GM12878 (cell line): Measurements from ENCODE around the gene LTA. TPM values are rescaled to one million over a fixed set of nuclear protein-coding genes. Genes with fewer than 3 reads are reported as not detected.
"Not testable (repeated sequence)": the region's sequence is repeated elsewhere in the genome, so short reads cannot be mapped to it uniquely, and the experiment has no call there.

Experiments
- ATAC-seq: fragments of 200-7000 bp; cut with Tn5 transposase; 3 replicates; pipeline ENCODE4 v1.9.1; 2020; ENCODE audit warnings: mild to moderate bottlenecking, moderate library complexity
- BruUV-seq: library from RNA; stranded (reverse); fragments of 400-500 nt; replicated peaks from 2 replicates; lab custom pipeline; 2021; lab: Mats Ljungman, UMichigan
- CTCF ChIA-PET: fragments of 300-600 bp; sonication (Branson Sonifier 250); formaldehyde crosslinking; extraction: SDS; loops from one replicate; lab custom pipeline; 2021; ENCODE audit warnings: inconsistent platforms; lab: Yijun Ruan, JAX
- POLR2A ChIA-PET: fragments of 350-600 bp; formaldehyde crosslinking; extraction: SDS; loops from one replicate; lab custom pipeline; 2021; ENCODE audit warnings: inconsistent platforms; lab: Charles Lee
- RAD21 ChIA-PET: fragments of 300-600 bp; sonication (Branson Sonifier 250); formaldehyde crosslinking; loops from one replicate; lab custom pipeline; 2023; ENCODE audit warnings: antibody characterized with exemption; ENCODE audit not compliant: unreplicated experiment; lab: Charles Lee
- SMC1A ChIA-PET: fragments of 300-600 bp; sonication (Branson Sonifier 250); formaldehyde crosslinking; loops from one replicate; lab custom pipeline; 2023; ENCODE audit not compliant: unreplicated experiment, uncharacterized antibody; lab: Charles Lee
- DNase-seq: peaks from one replicate; pipeline ENCODE4 v3.0.0-alpha.2; 2011; ENCODE audit warnings: low read depth, low spot score
- FAIRE-seq: peaks from 3 replicates; lab custom pipeline; 2011; peaks lifted over from hg19 to GRCh38; lab: Jason Lieb, UNC
- H2AFZ ChIP-seq: 2 replicates; pipeline ENCODE4 v1.6.0; 2011; ENCODE audit warnings: low read depth, low read length, control low read depth; ENCODE audit not compliant: control insufficient read depth
- H3K27ac ChIP-seq: 2 replicates; pipeline ENCODE4 v1.5.1; 2011; ENCODE audit warnings: control low read depth; ENCODE audit not compliant: control insufficient read depth, insufficient read depth
- H3K27me3 ChIP-seq, 2 experiments: replicated peaks in 1 of 2; 2 replicates each; pipeline versions ENCODE4 v1.6.0 to v1.6.1; 2011; ENCODE audit warnings: low read length in 1 of 2; ENCODE audit not compliant: control insufficient read depth in 2 of 2, insufficient read depth in 2 of 2
- H3K36me3 ChIP-seq, 2 experiments: 2 replicates each; pipeline ENCODE4 v1.5.1; 2011; ENCODE audit warnings: low read length in 1 of 2; ENCODE audit not compliant: control insufficient read depth in 2 of 2, insufficient read depth in 2 of 2
- H3K4me1 ChIP-seq: 2 replicates; pipeline ENCODE4 v1.6.1; 2011; ENCODE audit warnings: mild to moderate bottlenecking, low read length, moderate library complexity, mixed read lengths; ENCODE audit not compliant: control insufficient read depth, insufficient read depth
- H3K4me2 ChIP-seq: 2 replicates; pipeline ENCODE4 v1.6.0; 2011; ENCODE audit warnings: control low read depth; ENCODE audit not compliant: control insufficient read depth, insufficient read depth
- H3K4me3 ChIP-seq: fragments of 200-600 bp; sonication (generic); 2 replicates; pipeline ENCODE4 v1.5.1; 2016
- H3K79me2 ChIP-seq: 2 replicates; pipeline ENCODE4 v1.6.0; 2011; ENCODE audit warnings: low read length; ENCODE audit not compliant: control insufficient read depth, insufficient read depth
- H3K9ac ChIP-seq: 2 replicates; pipeline ENCODE4 v1.8.0; 2011; ENCODE audit warnings: low read length, control low read depth, mixed read lengths; ENCODE audit not compliant: control insufficient read depth, insufficient read depth
- H3K9me3 ChIP-seq: replicated peaks from 3 replicates; pipeline ENCODE4 v1.5.1; 2011; ENCODE audit warnings: mild to moderate bottlenecking, low read length; ENCODE audit not compliant: control insufficient read depth, insufficient read depth
- H4K20me1 ChIP-seq: 2 replicates; pipeline ENCODE4 v1.6.0; 2011; ENCODE audit not compliant: control insufficient read depth, insufficient read depth
- EED ChIP-seq: sonication (generic); IDR thresholded peaks from 2 replicates; pipeline ENCODE4 v1.6.1; 2016; ENCODE audit warnings: antibody characterized with exemption, low read depth
- ETV6 ChIP-seq, 2 experiments: fragments of 450-650 bp in 1 of 2; IDR thresholded peaks in 1 of 2; conservative IDR thresholded peaks in 1 of 2; 2 replicates each; pipeline ENCODE4 v1.6.1; 2014; ENCODE audit warnings: antibody characterized with exemption in 1 of 2, borderline replicate concordance in 1 of 2, low read depth in 1 of 2, mild to moderate bottlenecking in 1 of 2, moderate library complexity in 1 of 2
- FOXK2 ChIP-seq: fragments of 450-650 bp; IDR thresholded peaks from 2 replicates; pipeline ENCODE4 v1.6.1; 2017; ENCODE audit warnings: mild to moderate bottlenecking, moderate library complexity
- FOXM1 ChIP-seq: IDR thresholded peaks from 2 replicates; pipeline ENCODE4 v1.6.1; 2012; ENCODE audit warnings: low read depth, mild to moderate bottlenecking, inconsistent platforms, low read length, moderate library complexity
- IKZF1 ChIP-seq: fragments of 450-650 bp; conservative IDR thresholded peaks from 2 replicates; pipeline ENCODE4 v1.6.1; 2017; ENCODE audit warnings: antibody characterized with exemption, mild to moderate bottlenecking
- IKZF2 ChIP-seq, 2 experiments: fragments of 450-650 bp; IDR thresholded peaks; 2 replicates each; pipeline ENCODE4 v1.6.1; 2017; ENCODE audit warnings: mild to moderate bottlenecking in 2 of 2, moderate library complexity in 2 of 2
- MLLT1 ChIP-seq: fragments of 450-650 bp; IDR thresholded peaks from 2 replicates; pipeline ENCODE4 v1.6.1; 2016; ENCODE audit warnings: mild to moderate bottlenecking
- NBN ChIP-seq: fragments of 450-650 bp; IDR thresholded peaks from 2 replicates; pipeline ENCODE4 v1.6.1; 2016
- RAD21 ChIP-seq: IDR thresholded peaks from 2 replicates; pipeline ENCODE4 v1.6.1; 2011; ENCODE audit warnings: mild to moderate bottlenecking, low read depth, low read length, moderate library complexity; ENCODE audit not compliant: insufficient read depth
- SKIL ChIP-seq: fragments of 450-650 bp; IDR thresholded peaks from 2 replicates; pipeline ENCODE4 v1.6.1; 2017; ENCODE audit warnings: mild to moderate bottlenecking, low read depth, inconsistent platforms; ENCODE audit not compliant: poor library complexity, severe bottlenecking
- SMC3 ChIP-seq: IDR thresholded peaks from 2 replicates; pipeline ENCODE4 v1.6.1; 2011; ENCODE audit warnings: low read length, improper control_type of control experiment, borderline replicate concordance
- SPI1 ChIP-seq: IDR thresholded peaks from 2 replicates; pipeline ENCODE4 v1.6.1; 2011; ENCODE audit warnings: low read depth, mild to moderate bottlenecking, low read length, moderate library complexity, borderline replicate concordance; ENCODE audit not compliant: insufficient read depth
- YY1 ChIP-seq: IDR thresholded peaks from 2 replicates; pipeline ENCODE4 v1.6.1; 2011; ENCODE audit warnings: low read depth, mild to moderate bottlenecking, low read length
- ZNF592 ChIP-seq: fragments of 450-650 bp; IDR thresholded peaks from 2 replicates; pipeline ENCODE4 v1.6.1; 2017; ENCODE audit warnings: mild to moderate bottlenecking, moderate library complexity
- WGBS: methylation state at CpG from one replicate; pipeline ENCODE4 v1.1.6; 2016; ENCODE audit warnings: low lambda C conversion rate; ENCODE audit not compliant: insufficient replicate concordance, insufficient coverage; ENCODE audit errors: missing lambda C conversion rate; 5-methylcytosine and 5-hydroxymethylcytosine counted together
- in situ Hi-C: fragments of 300-500 bp; cut with MboI; formaldehyde crosslinking; loops from 9 replicates; pipeline ENCODE4 v1.14.3; 2018; ENCODE audit warnings: mixed read lengths
- intact Hi-C: fragments of 100-400 bp; cut with micrococcal nuclease; formaldehyde crosslinking; loops from one replicate; pipeline ENCODE4 v1.14.2; 2022; ENCODE audit not compliant: unreplicated experiment
- polyA plus RNA-seq, 11 experiments: library from polyadenylated mRNA; depleted of rRNA in 4 of 11; unstranded in 6 of 11; stranded (reverse) in 5 of 11; fragments of >200 nt; fragmentation: Nextera tagmentation in 4 of 11; fragmentation: Illumina TruSeq in 1 of 11; extraction: Ambion mirVana in 4 of 11; extraction: Trizol in 1 of 11; gene quantifications; 1 replicate in 1 of 11; 2 replicates in 10 of 11; pipeline versions ENCODE4 v1.2.1 to v1.2.3, GENCODE V29; 2011 to 2016; ENCODE audit warnings: inconsistent platforms in 2 of 11, missing spikeins in 2 of 11, low read depth in 1 of 11
- total RNA-seq, 4 experiments: library from RNA; depleted of rRNA in 3 of 4; stranded (reverse); fragments of >200 nt in 3 of 4; fragmentation: Illumina TruSeq in 1 of 4; extraction: Trizol in 1 of 4; gene quantifications; 2 replicates each; pipeline versions ENCODE4 v1.2.1 to v1.2.3, GENCODE V29; 2013 to 2021

The LTA gene
- total and polyA plus RNA-seq, 10 of the 15 experiments (the other 5 are each of a cell fraction or from before 2014, with no cell fraction given) = 27.5 to 100 (median 75.1) TPM

GRCh38 chr6:31551371-31551770 is 20.7 kb upstream of the LTA start:
- ChIA-PET CTCF (interaction anchor here (0.6 to 34.8 kb wide), 25 partner anchors 9 to 371 kb away, joined by 3 to 2098 read pairs (median 6); partner anchors contain the start of genes AIF1, DDX39B, LST1 and LTA), POLR2A (interaction anchor here (0.6 to 8.5 kb wide), 13 partner anchors 9 to 271 kb away, joined by 4 to 164 read pairs (median 9); partner anchors contain the start of genes BAG6, C6orf47, DDX39B and LST1), SMC1A (interaction anchor here (0.7 to 34.7 kb wide), 15 partner anchors 9 to 279 kb away, joined by 3 to 1989 read pairs (median 6); partner anchors contain the start of genes AIF1, DDX39B, GPANK1 and LST1), RAD21 (interaction anchor here (0.7 to 16.9 kb wide), 23 partner anchors 8 to 281 kb away, joined by 3 to 668 read pairs (median 6); partner anchors contain the start of genes C6orf47, CLIC1, DDX39B and HSPA1B)
- ATAC-seq = peak; percentile 57
- not testable (repeated sequence) for H4K20me1 ChIP-seq, H3K9me3 ChIP-seq, H3K27ac ChIP-seq, H3K27me3 ChIP-seq, H2AFZ ChIP-seq, H3K36me3 ChIP-seq, BruUV-seq, H3K4me2 ChIP-seq, DNase-seq, H3K4me3 ChIP-seq, H3K9ac ChIP-seq
- peaks cover 33% of the 10 kb centered on the region for H3K4me1 ChIP-seq
- in situ Hi-C loops (loop anchor here (25.0 kb wide), 2 partner anchors 1061 to 1411 kb away; partner anchors contain the start of genes BRD2 and HLA-DMA), intact Hi-C loops (loop anchor here (1.0 to 2.0 kb wide), 2 partner anchors 29 to 47 kb away; no protein-coding TSS in a partner anchor)
- H3K79me2 ChIP-seq = peaks cover 18% of the 10 kb centered on the region
- peak; percentile 41 for FAIRE-seq
- 1% methylated on average over 5 of the region's 5 CpGs for WGBS
- peak; percentile 47; the same call in 1 of the 2 replicates for TF ChIP-seq ZNF592
- TF ChIP-seq MLLT1 = peak; percentile 60
- peak; percentile 70 for TF ChIP-seq YY1
- peak; percentile 50; the same call in 1 of the 2 replicates for TF ChIP-seq NBN
- TF ChIP-seq FOXM1 = peak; percentile 59; the same call in 1 of the 2 replicates
- peak; percentile 97 for TF ChIP-seq RAD21
- peak; percentile 74; the same call in 1 of the 2 replicates for TF ChIP-seq IKZF1
- peak; percentile 37 for TF ChIP-seq SKIL
- TF ChIP-seq IKZF2 (IDR thresholded peaks at IDR 0.05) = peak; percentile 70 to 79
- peak; percentile 95 for TF ChIP-seq SMC3
- peak; percentile 17; the same call in 1 of the 2 replicates for TF ChIP-seq SPI1
- peak in 1 of 2 experiments; percentile 50; a peak in 1 of 4 replicates for TF ChIP-seq ETV6 (conservative IDR thresholded peaks at IDR 0.05 in 1 of 2, IDR thresholded peaks at IDR 0.05 in 1 of 2; ENCODE audit: borderline replicate concordance in 1 of 2, low read depth in 1 of 2)
- TF ChIP-seq EED = peak; percentile 69
- peak; percentile 43 for TF ChIP-seq FOXK2
